GM21367 (cell line): ENCODE measurements around the gene ZNF141.
"Not testable (repeated sequence)": the region's sequence is repeated elsewhere in the genome, so short reads cannot be mapped to it uniquely, and the experiment has no call there.

Source experiments
- ATAC-seq: cut with Tn5 transposase; IDR thresholded peaks from one replicate; pipeline ENCODE4 v1.9.1; 2021; ENCODE audit not compliant: unreplicated experiment

Gene ZNF141

GRCh38 chr4:384311-385010 is 46.8 kb downstream of the ZNF141 start:
- ATAC-seq: no peak

- no peak for ATAC-seq
These were observed 48.5 kb downstream of the ZNF141 start for GRCh38 chr4:385934-386707.

- ATAC-seq: no peak
These were observed 49.1 kb downstream of the ZNF141 start for GRCh38 chr4:386708-387105.

- no peak for ATAC-seq
These were observed 66.4 kb downstream of the ZNF141 start for GRCh38 chr4:404006-404405.

- not testable (repeated sequence) for ATAC-seq
These were observed 70.7 kb downstream of the ZNF141 start for GRCh38 chr4:408321-408720.

- no peak for ATAC-seq
These were observed 85.0 kb downstream of the ZNF141 start for GRCh38 chr4:422587-422986.
